Erythroblast (primary cell): ENCODE measurements around the gene XKR7.

Experiments used
- GATA1 ChIP-seq: IDR thresholded peaks from 2 replicates; pipeline ENCODE4 v1.6.1; 2011; ENCODE audit warnings: low read depth, mild to moderate bottlenecking, control low read depth, low read length, moderate library complexity
- POLR2A ChIP-seq: IDR thresholded peaks from 2 replicates; pipeline ENCODE4 v1.6.1; 2011; ENCODE audit warnings: mild to moderate bottlenecking, low read length

- no peak for TF ChIP-seq GATA1
- no peak for TF ChIP-seq POLR2A
These were observed 17.9 kb upstream of the XKR7 start for GRCh38 chr20:31949877-31950646.
